HEK293 (cell line): ENCODE data around the gene CDIPT.

Source experiments
- GLIS2 ChIP-seq: fragments of 450-650 bp; formaldehyde crosslinking; IDR thresholded peaks from 2 replicates; pipeline ENCODE4 v1.5.1; 2016; ENCODE audit warnings: missing biosample characterization, missing genetic modification characterization
- KLF1 ChIP-seq: fragments of 450-650 bp; formaldehyde crosslinking; IDR thresholded peaks from 2 replicates; pipeline ENCODE4 v1.5.1; 2016; ENCODE audit warnings: missing biosample characterization, missing genetic modification characterization
- KLF8 ChIP-seq: fragments of 450-650 bp; formaldehyde crosslinking; IDR thresholded peaks from 2 replicates; pipeline ENCODE4 v1.5.1; 2016; ENCODE audit warnings: missing biosample characterization, missing genetic modification characterization
- KLF9 ChIP-seq: fragments of 450-650 bp; formaldehyde crosslinking; IDR thresholded peaks from 2 replicates; pipeline ENCODE4 v1.5.1; 2016; ENCODE audit warnings: missing biosample characterization, missing genetic modification characterization, low read depth
- PATZ1 ChIP-seq: fragments of 450-650 bp; formaldehyde crosslinking; IDR thresholded peaks from 2 replicates; pipeline ENCODE4 v1.5.1; 2016; ENCODE audit warnings: missing biosample characterization, missing genetic modification characterization
- PRDM10 ChIP-seq: fragments of 450-650 bp; formaldehyde crosslinking; IDR thresholded peaks from 2 replicates; pipeline ENCODE4 v1.5.1; 2016; ENCODE audit warnings: missing biosample characterization, missing genetic modification characterization
- ZBTB11 ChIP-seq: fragments of 450-650 bp; formaldehyde crosslinking; conservative IDR thresholded peaks from 2 replicates; pipeline ENCODE4 v1.5.1; 2016; ENCODE audit warnings: low read depth, missing biosample characterization, missing genetic modification characterization
- ZBTB7A ChIP-seq: fragments of 450-650 bp; formaldehyde crosslinking; IDR thresholded peaks from 2 replicates; pipeline ENCODE4 v1.5.1; 2016; ENCODE audit warnings: low read depth, missing biosample characterization, missing genetic modification characterization
- ZNF155 ChIP-seq: fragments of 450-650 bp; formaldehyde crosslinking; IDR thresholded peaks from 2 replicates; pipeline ENCODE4 v1.5.1; 2016; ENCODE audit warnings: missing biosample characterization, missing genetic modification characterization
- ZNF184 ChIP-seq: fragments of 450-650 bp; IDR thresholded peaks from 2 replicates; pipeline ENCODE4 v1.5.1; 2018; ENCODE audit warnings: missing biosample characterization, mild to moderate bottlenecking, missing genetic modification characterization
- ZNF335 ChIP-seq: fragments of 450-650 bp; formaldehyde crosslinking; conservative IDR thresholded peaks from 2 replicates; pipeline ENCODE4 v1.5.1; 2016; ENCODE audit warnings: missing biosample characterization, missing genetic modification characterization
- ZNF510 ChIP-seq: fragments of 450-650 bp; formaldehyde crosslinking; IDR thresholded peaks from 2 replicates; pipeline ENCODE4 v1.5.1; 2018; ENCODE audit warnings: mild to moderate bottlenecking, missing genetic modification characterization, missing biosample characterization; ENCODE audit not compliant: insufficient replicate concordance
- ZNF558 ChIP-seq: fragments of 450-650 bp; formaldehyde crosslinking; IDR thresholded peaks from 2 replicates; pipeline ENCODE4 v1.5.1; 2016; ENCODE audit warnings: missing biosample characterization, missing genetic modification characterization
- ZNF571 ChIP-seq: fragments of 450-650 bp; formaldehyde crosslinking; IDR thresholded peaks from 2 replicates; pipeline ENCODE4 v1.5.0; 2017; ENCODE audit warnings: missing biosample characterization, missing genetic modification characterization
- ZNF791 ChIP-seq: fragments of 450-650 bp; formaldehyde crosslinking; IDR thresholded peaks from 2 replicates; pipeline ENCODE4 v1.5.1; 2016; ENCODE audit warnings: missing biosample characterization, missing genetic modification characterization
- TF ChIP-seq, protein P1 (sequence below): fragments of 450-650 bp; formaldehyde crosslinking; IDR thresholded peaks from 2 replicates; pipeline ENCODE4 v1.5.1; 2016; ENCODE audit warnings: missing biosample characterization, missing genetic modification characterization
- TF ChIP-seq, protein P2 (sequence below): fragments of 450-650 bp; formaldehyde crosslinking; IDR thresholded peaks from 2 replicates; pipeline ENCODE4 v1.5.1; 2016; ENCODE audit warnings: missing biosample characterization, missing genetic modification characterization, borderline replicate concordance
- TF ChIP-seq, protein P3 (sequence below): fragments of 450-650 bp; formaldehyde crosslinking; IDR thresholded peaks from 2 replicates; pipeline ENCODE4 v1.5.1; 2017; ENCODE audit warnings: missing biosample characterization, missing genetic modification characterization
- TF ChIP-seq, protein P4 (sequence below): fragments of 450-650 bp; formaldehyde crosslinking; IDR thresholded peaks from 2 replicates; pipeline ENCODE4 v1.5.1; 2016; ENCODE audit warnings: missing biosample characterization, missing genetic modification characterization

The CDIPT gene

DNA sequence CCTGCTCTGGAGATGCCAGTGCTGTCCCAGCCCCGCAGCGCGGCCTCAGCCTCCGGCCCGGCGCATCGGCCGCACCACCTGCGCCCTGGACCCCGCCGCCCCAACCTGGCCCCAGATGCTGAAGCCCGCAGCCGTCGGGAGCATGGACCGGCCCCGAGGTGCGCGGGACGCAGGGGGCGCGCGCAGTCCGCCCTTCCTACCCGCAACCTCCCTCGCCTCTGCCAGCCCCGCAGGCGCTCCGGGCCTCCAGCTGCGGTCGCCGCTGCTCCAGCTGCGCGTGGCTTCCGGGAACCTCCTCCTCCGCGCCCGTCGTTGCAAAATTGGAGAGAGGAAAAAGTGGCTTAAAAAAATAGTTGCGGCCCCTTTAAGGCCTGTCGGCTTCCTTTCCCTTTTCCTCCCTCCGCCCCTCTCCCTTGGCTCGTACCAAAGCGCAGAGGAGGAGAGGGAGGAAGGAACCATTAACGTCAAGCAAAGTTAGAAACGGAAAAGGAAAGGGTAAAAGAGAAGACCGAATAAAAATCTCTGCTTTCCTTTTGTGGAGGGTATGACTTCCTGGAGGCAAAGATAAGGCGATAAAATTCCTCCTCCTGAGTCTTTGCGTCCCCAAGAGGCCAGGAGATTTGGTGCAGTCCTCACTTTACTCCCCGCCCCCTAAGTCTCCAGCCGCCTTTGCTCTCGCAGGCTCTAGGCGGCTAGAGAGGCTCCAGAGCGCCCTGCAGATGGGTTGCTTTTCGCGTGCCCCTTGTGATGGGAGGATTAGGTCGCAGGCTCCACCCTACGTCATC lies at the start of gene CDIPT (continued):
- TF ChIP-seq PRDM10 (tag by site-specific recombination) (peak; percentile 100), KLF1 (peak; percentile 59; the same call in 1 of the 2 replicates), PATZ1 (tag by site-specific recombination) (peak; percentile 51), ZNF335 (tag by site-specific recombination) (peak; percentile 49), ZNF571 (tag by site-specific recombination) (no peak), ZBTB7A (tag by site-specific recombination) (peak; percentile 28; the same call in 1 of the 2 replicates), ZNF184 (tag by site-specific recombination) (peak; percentile 28), GLIS2 (tag by site-specific recombination) (no peak), ZNF791 (tag by site-specific recombination) (no peak; the same call in 1 of the 2 replicates), ZNF155 (tag by site-specific recombination) (no peak), KLF9 (tag by site-specific recombination) (peak; percentile 57), ZBTB11 (tag by site-specific recombination) (peak; percentile 40), ZNF558 (tag by site-specific recombination) (peak; percentile 81), KLF8 (peak; percentile 91; the same call in 1 of the 2 replicates), ZNF510 (tag by site-specific recombination) (no peak)
- TF ChIP-seq, protein P1, sequence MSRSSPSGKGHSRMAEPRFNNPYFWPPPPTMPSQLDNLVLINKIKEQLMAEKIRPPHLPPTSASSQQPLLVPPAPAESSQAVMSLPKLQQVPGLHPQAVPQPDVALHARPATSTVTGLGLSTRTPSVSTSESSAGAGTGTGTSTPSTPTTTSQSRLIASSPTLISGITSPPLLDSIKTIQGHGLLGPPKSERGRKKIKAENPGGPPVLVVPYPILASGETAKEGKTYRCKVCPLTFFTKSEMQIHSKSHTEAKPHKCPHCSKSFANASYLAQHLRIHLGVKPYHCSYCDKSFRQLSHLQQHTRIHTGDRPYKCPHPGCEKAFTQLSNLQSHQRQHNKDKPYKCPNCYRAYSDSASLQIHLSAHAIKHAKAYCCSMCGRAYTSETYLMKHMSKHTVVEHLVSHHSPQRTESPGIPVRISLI (tag by site-specific recombination) = peak; percentile 87
- TF ChIP-seq, protein P2, sequence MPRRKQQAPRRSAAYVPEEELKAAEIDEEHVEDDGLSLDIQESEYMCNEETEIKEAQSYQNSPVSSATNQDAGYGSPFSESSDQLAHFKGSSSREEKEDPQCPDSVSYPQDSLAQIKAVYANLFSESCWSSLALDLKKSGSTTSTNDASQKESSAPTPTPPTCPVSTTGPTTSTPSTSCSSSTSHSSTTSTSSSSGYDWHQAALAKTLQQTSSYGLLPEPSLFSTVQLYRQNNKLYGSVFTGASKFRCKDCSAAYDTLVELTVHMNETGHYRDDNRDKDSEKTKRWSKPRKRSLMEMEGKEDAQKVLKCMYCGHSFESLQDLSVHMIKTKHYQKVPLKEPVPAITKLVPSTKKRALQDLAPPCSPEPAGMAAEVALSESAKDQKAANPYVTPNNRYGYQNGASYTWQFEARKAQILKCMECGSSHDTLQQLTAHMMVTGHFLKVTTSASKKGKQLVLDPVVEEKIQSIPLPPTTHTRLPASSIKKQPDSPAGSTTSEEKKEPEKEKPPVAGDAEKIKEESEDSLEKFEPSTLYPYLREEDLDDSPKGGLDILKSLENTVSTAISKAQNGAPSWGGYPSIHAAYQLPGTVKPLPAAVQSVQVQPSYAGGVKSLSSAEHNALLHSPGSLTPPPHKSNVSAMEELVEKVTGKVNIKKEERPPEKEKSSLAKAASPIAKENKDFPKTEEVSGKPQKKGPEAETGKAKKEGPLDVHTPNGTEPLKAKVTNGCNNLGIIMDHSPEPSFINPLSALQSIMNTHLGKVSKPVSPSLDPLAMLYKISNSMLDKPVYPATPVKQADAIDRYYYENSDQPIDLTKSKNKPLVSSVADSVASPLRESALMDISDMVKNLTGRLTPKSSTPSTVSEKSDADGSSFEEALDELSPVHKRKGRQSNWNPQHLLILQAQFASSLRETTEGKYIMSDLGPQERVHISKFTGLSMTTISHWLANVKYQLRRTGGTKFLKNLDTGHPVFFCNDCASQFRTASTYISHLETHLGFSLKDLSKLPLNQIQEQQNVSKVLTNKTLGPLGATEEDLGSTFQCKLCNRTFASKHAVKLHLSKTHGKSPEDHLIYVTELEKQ (tag by site-specific recombination) = peak; percentile 23; the same call in 1 of the 2 replicates
- TF ChIP-seq, protein P3, sequence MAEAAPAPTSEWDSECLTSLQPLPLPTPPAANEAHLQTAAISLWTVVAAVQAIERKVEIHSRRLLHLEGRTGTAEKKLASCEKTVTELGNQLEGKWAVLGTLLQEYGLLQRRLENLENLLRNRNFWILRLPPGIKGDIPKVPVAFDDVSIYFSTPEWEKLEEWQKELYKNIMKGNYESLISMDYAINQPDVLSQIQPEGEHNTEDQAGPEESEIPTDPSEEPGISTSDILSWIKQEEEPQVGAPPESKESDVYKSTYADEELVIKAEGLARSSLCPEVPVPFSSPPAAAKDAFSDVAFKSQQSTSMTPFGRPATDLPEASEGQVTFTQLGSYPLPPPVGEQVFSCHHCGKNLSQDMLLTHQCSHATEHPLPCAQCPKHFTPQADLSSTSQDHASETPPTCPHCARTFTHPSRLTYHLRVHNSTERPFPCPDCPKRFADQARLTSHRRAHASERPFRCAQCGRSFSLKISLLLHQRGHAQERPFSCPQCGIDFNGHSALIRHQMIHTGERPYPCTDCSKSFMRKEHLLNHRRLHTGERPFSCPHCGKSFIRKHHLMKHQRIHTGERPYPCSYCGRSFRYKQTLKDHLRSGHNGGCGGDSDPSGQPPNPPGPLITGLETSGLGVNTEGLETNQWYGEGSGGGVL (tag by site-specific recombination) = peak; percentile 53; the same call in 1 of the 2 replicates
- TF ChIP-seq, protein P4, sequence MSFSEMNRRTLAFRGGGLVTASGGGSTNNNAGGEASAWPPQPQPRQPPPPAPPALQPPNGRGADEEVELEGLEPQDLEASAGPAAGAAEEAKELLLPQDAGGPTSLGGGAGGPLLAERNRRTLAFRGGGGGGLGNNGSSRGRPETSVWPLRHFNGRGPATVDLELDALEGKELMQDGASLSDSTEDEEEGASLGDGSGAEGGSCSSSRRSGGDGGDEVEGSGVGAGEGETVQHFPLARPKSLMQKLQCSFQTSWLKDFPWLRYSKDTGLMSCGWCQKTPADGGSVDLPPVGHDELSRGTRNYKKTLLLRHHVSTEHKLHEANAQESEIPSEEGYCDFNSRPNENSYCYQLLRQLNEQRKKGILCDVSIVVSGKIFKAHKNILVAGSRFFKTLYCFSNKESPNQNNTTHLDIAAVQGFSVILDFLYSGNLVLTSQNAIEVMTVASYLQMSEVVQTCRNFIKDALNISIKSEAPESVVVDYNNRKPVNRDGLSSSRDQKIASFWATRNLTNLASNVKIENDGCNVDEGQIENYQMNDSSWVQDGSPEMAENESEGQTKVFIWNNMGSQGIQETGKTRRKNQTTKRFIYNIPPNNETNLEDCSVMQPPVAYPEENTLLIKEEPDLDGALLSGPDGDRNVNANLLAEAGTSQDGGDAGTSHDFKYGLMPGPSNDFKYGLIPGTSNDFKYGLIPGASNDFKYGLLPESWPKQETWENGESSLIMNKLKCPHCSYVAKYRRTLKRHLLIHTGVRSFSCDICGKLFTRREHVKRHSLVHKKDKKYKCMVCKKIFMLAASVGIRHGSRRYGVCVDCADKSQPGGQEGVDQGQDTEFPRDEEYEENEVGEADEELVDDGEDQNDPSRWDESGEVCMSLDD (tag by site-specific recombination) = no peak
